ENCODE measurements around the gene SARDH.

DNA sequence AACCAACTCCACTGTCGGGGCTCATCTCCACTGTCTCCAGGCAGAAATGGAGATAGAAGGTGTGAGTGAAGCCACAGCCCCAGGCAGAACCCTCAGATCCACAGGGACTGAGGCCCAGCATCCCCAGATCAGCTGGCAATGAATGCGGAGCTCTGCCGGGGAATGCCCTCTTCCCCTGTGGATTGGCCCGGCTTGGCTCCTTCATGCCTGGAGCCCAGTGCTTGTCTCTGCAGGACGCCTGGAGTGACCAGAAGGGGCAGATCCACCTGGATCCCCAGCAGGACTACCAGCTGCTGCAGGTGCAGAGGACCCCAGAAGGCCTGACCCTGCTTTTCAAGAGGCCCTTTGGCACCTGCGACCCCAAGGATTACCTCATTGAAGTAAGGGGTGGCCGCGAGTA lies 98.5 kb downstream of the SARDH start:
- TF ChIP-seq CTCF (IDR thresholded peaks at IDR 0.05) (no peak), POLR2A (IDR thresholded peaks at IDR 0.05) (no peak)

All from heart left ventricle (tissue), 13 donors.